Muscle layer of colon (tissue), 2 donors: ENCODE results near the gene VDAC1.

Experiments used
- H3K27ac ChIP-seq: one replicate; pipeline ENCODE4 v1.7.0; 2013; ENCODE audit warnings: low read depth, mild to moderate bottlenecking, low read length, moderate library complexity
- H3K27me3 ChIP-seq, 2 donors: one replicate each; pipeline ENCODE4 v1.7.0; 2013; ENCODE audit warnings: low read length in 2 of 2, mild to moderate bottlenecking in 2 of 2; ENCODE audit not compliant: insufficient read depth in 2 of 2, control insufficient read depth in 1 of 2
- H3K36me3 ChIP-seq: one replicate; pipeline ENCODE4 v1.7.0; 2013; ENCODE audit warnings: mild to moderate bottlenecking, low read length; ENCODE audit not compliant: insufficient read depth
- H3K4me1 ChIP-seq: one replicate; pipeline ENCODE4 v1.7.0; 2013; ENCODE audit warnings: mild to moderate bottlenecking, low read length; ENCODE audit not compliant: insufficient read depth
- H3K4me3 ChIP-seq, 2 donors: one replicate each; pipeline ENCODE4 v1.7.0; 2013; ENCODE audit warnings: low read length in 2 of 2, low read depth in 1 of 2, mild to moderate bottlenecking in 1 of 2, moderate library complexity in 1 of 2
- H3K9ac ChIP-seq: one replicate; pipeline ENCODE4 v1.7.0; 2013; ENCODE audit warnings: low read length
- H3K9me3 ChIP-seq: one replicate; pipeline ENCODE4 v1.7.0; 2013; ENCODE audit warnings: mild to moderate bottlenecking, low read length
- donor health status: abdominal sarcoma.
- donor health status: Adenocarcinoma of cecum.

Gene VDAC1

DNA sequence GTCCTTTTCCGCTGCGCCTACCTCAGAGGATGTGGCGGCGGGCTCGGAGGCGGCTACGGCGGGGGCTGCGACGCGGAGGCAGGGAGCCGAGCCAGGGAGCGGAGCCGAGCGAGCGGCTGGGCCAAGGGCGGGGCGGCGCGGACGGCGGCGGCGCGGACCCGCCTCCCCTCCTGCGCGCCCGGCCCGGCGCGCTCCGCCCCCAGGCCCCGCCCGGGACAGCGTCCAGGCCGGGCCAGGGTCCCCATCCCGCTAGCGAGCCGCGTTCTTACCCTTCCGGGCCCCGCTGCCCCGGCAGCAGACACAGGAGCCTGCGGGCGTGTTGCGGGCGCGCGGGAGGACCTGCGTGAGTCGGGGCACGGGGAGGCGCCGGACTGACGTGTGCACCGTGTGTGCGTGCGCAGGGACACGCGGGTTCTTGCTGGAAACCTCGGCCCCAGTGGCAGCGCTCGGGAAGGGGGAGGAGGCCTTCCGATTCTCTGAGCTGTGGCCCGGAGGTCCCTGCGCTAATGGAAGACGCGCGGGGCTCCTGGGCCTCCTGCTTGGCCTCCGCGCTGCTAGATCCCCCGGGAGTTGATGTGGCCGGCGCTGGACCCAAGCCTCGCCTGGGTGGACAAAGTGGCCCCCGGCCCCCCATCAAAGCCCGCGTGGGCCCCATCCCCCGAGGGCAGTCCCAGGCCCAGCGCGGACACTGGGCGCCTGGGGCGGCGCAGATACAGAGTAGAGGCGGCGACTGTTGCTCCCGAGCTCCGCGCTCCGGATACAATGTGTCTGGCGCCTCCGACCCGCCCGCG lies at the start of gene VDAC1:
TSS of gene VDAC1 (minus strand) at position 350 of the 791 bp plus-strand sequence. CDS start 11,963 bp downstream, outside the sequence.
- peaks cover 46% of the 10 kb centered on the region for H3K4me1 ChIP-seq

GRCh38 chr5:134053840-134054338 lies 49.1 kb upstream of the VDAC1 start:
- H3K9me3 ChIP-seq: no peaks in the 10 kb centered on the region
- H3K27me3 ChIP-seq: no peaks in the 10 kb centered on the region
- no peaks in the 10 kb centered on the region for H3K36me3 ChIP-seq
- H3K4me3 ChIP-seq: no peak overlapping the region
- H3K27ac ChIP-seq: no peak overlapping the region
- H3K4me1 ChIP-seq: no peaks in the 10 kb centered on the region
- H3K9ac ChIP-seq: no peak overlapping the region

More for the DNA sequence above, at the start of gene VDAC1:
- peak within 1 kb of the TSS; percentile 53 to 75 for H3K4me3 ChIP-seq
- peak within 1 kb of the TSS; percentile 91 for H3K9ac ChIP-seq
- H3K27ac ChIP-seq: peak within 1 kb of the TSS; percentile 92
- no peaks in the 10 kb centered on the region for H3K9me3 ChIP-seq
- H3K36me3 ChIP-seq: peaks cover 5% of the 10 kb centered on the region
- H3K27me3 ChIP-seq: no peaks in the 10 kb centered on the region

- Histone ChIP-seq H3K9me3 (no peaks in the 10 kb centered on the region), H3K27me3 (no peaks in the 10 kb centered on the region), H3K4me3 (no peak overlapping the region), H3K9ac (no peak overlapping the region), H3K36me3 (no peaks in the 10 kb centered on the region), H3K4me1 (no peaks in the 10 kb centered on the region), H3K27ac (no peak overlapping the region)
Observed at GRCh38 chr5:134053314-134053839, 48.6 kb upstream of the VDAC1 start.

GRCh38 chr5:134051305-134051704 lies 46.5 kb upstream of the VDAC1 start:
- Histone ChIP-seq H3K4me3 (no peak overlapping the region), H3K27me3 (no peaks in the 10 kb centered on the region), H3K27ac (no peak overlapping the region), H3K9me3 (no peaks in the 10 kb centered on the region), H3K4me1 (no peaks in the 10 kb centered on the region), H3K36me3 (no peaks in the 10 kb centered on the region), H3K9ac (no peak overlapping the region)

DNA sequence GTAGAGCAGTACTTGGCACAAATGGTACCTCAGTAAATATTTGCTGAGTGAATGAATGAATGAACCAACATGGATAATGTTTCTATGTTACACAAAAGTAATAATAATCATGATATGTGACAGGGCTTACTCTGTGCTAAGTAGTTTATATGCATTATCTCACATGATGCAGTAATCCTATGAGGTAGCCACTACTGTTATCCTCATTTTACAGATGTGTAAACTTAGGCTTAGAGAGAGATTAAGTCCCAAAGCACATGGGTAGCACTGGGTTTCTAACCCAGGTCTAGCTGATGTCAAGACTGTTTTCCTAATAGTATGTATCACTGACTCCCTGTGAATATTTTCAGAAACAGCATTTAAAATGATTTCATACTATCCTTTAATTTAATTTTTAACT lies 44.1 kb upstream of the VDAC1 start:
- Histone ChIP-seq H3K4me1 (no peaks in the 10 kb centered on the region), H3K36me3 (no peaks in the 10 kb centered on the region), H3K27ac (no peak overlapping the region), H3K4me3 (no peak overlapping the region), H3K9ac (no peak overlapping the region), H3K27me3 (no peaks in the 10 kb centered on the region), H3K9me3 (no peaks in the 10 kb centered on the region)

GRCh38 chr5:134047687-134048056 lies 42.9 kb upstream of the VDAC1 start:
- Histone ChIP-seq H3K4me3 (no peak overlapping the region), H3K9me3 (no peaks in the 10 kb centered on the region), H3K36me3 (no peaks in the 10 kb centered on the region), H3K9ac (no peak overlapping the region), H3K27me3 (no peaks in the 10 kb centered on the region), H3K27ac (no peak overlapping the region), H3K4me1 (no peaks in the 10 kb centered on the region)

DNA sequence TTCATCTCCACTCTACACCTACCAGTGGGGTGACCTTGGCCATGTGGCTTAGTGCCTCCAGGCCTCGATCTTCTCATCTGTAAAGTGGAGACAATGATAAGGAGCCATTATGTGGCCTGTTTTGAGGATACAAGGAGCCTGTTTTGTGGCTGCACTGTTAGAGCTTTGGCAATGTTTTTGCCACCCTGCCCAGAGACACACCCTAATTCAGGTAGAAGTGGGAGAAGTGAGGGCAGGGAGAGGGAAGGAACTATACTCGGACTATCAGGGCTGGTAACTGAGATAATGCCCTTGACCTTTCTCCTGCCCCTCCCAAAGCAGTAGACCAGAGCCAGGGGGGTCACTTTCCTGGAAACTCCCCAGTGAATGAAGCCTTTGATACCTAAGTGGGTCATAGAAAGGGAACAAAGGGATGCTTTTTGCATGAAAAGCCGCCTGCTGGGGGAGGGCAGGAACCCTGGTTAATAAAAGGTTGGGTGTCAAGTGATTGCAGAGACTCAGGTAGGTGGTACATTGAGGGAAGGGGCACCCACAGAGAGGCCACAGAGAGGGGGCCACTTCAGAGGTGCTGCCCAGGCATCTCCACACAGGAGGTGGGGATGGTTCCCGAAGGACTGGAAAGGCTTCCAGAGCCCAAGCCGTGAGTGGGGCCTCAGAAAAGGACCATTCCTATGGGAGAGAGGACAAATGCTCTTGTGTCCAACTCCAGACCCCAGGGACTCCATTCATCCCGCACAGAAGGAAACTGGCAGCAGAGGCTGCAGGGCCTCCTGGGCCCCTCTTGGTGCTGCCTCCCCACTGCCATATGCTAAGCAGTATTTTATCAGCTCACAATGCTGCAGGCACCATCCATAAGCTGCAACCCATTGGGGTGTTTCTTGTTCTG lies 42.3 kb upstream of the VDAC1 start:
- H3K27me3 ChIP-seq: no peaks in the 10 kb centered on the region
- no peaks in the 10 kb centered on the region for H3K9me3 ChIP-seq
- H3K4me1 ChIP-seq: no peaks in the 10 kb centered on the region
- no peak overlapping the region for H3K27ac ChIP-seq
- H3K4me3 ChIP-seq: no peak overlapping the region
- no peaks in the 10 kb centered on the region for H3K36me3 ChIP-seq
- no peak overlapping the region for H3K9ac ChIP-seq

DNA sequence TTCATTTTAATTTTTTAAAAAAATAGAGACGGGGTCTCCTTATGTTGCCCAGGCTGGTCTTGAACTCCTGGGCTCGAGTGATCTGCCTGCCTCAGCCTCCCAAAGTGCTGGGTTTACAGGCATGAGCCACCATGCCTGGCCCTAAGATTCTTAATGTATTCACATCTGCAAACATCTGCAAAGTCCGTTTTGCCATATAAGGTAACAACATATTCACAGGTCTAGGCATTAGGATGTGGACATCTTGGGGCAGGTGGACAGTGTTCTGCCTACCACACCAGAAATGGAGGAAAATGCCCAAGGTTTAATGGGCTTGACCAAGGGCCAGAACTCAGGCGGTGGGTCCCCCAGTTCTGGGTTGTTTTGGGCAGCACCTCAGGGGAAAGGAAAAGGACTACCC lies 41.6 kb upstream of the VDAC1 start:
- H3K4me1 ChIP-seq: no peaks in the 10 kb centered on the region
- no peak overlapping the region for H3K27ac ChIP-seq
- H3K36me3 ChIP-seq: no peaks in the 10 kb centered on the region

GRCh38 chr5:134043793-134044792 lies 39.3 kb upstream of the VDAC1 start:
- H3K27ac ChIP-seq: no peak overlapping the region
- H3K36me3 ChIP-seq: no peaks in the 10 kb centered on the region
- H3K4me1 ChIP-seq: no peaks in the 10 kb centered on the region
- H3K9ac ChIP-seq: no peak overlapping the region
- no peak overlapping the region for H3K4me3 ChIP-seq
- H3K9me3 ChIP-seq: no peaks in the 10 kb centered on the region
- no peaks in the 10 kb centered on the region for H3K27me3 ChIP-seq

More for the DNA sequence above, 41.6 kb upstream of the VDAC1 start:
- Histone ChIP-seq H3K9ac (no peak overlapping the region), H3K9me3 (no peaks in the 10 kb centered on the region), H3K4me3 (no peak overlapping the region), H3K27me3 (no peaks in the 10 kb centered on the region)

DNA sequence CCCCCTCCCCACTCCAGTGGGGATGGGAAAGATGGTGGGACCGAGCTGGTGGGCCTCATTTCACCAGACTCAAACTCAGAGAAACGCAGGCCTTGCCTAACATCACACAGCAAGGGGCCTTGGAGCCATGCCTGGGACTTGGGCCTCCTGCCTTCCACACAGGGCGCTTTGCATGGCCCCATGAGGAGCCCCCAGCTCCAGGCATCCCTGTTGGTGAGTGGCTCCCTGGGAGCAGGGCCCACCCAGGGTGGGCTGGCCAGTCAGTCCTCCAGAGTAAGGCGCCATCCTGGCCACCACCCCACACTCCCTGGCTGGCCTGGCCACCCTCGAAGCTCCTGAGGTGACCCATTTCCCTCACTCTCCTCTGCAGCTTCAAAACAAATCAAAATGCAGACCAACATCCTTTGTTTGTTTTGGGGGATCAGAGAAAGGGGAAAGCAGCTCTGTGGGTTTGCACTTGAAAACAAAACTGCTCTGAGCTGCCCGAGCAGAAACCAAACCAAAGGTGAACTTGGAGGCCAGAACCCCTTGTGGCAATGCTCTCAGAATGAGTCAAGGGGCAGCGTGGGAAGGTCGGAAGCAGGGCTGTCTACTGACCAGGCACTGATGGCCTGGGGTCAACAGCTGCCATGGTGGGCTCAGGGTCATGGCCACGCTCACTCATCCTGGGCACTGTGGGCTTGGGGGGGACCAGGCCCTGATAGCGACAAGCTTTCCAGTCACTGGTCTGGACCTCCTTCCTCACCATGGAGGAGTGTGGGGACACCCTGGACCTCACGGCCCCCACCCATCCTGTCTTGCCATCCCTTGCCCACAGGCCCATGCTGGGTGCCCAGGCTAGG lies 37.0 kb upstream of the VDAC1 start:
- no peak overlapping the region for H3K9ac ChIP-seq
- no peaks in the 10 kb centered on the region for H3K27me3 ChIP-seq
- no peaks in the 10 kb centered on the region for H3K36me3 ChIP-seq
- no peak overlapping the region for H3K27ac ChIP-seq
- no peak overlapping the region for H3K4me3 ChIP-seq
- H3K4me1 ChIP-seq: no peaks in the 10 kb centered on the region
- no peaks in the 10 kb centered on the region for H3K9me3 ChIP-seq
